Activated T-cell treated with anti-CD3 and anti-CD28 coated beads, Interleukin-2, amount 50 U/mL, for 24 hours (primary cell): ENCODE data around the gene EXOC3.

ENCODE experiments used
- DNase-seq: peaks from one replicate; pipeline ENCODE4 v3.0.0-alpha.2; 2020
- H3K27ac Mint-ChIP-seq: 2 replicates; pipeline ENCODE4 v1.8.0; 2020; ENCODE audit warnings: mild to moderate bottlenecking, mixed read lengths
- H3K27me3 Mint-ChIP-seq: 2 replicates; pipeline ENCODE4 v1.8.0; 2020; ENCODE audit warnings: mixed read lengths
- H3K36me3 Mint-ChIP-seq: 2 replicates; pipeline ENCODE4 v1.8.0; 2020; ENCODE audit warnings: low read depth, mixed read lengths
- H3K4me1 Mint-ChIP-seq: 2 replicates; pipeline ENCODE4 v1.8.0; 2020; ENCODE audit warnings: low read depth, mixed read lengths
- H3K4me3 Mint-ChIP-seq: 2 replicates; pipeline ENCODE4 v1.8.0; 2020; ENCODE audit warnings: mild to moderate bottlenecking, moderate library complexity, mixed read lengths
- H3K9me3 Mint-ChIP-seq: 2 replicates; pipeline ENCODE4 v1.8.0; 2020; ENCODE audit warnings: mixed read lengths

EXOC3 gene

DNA sequence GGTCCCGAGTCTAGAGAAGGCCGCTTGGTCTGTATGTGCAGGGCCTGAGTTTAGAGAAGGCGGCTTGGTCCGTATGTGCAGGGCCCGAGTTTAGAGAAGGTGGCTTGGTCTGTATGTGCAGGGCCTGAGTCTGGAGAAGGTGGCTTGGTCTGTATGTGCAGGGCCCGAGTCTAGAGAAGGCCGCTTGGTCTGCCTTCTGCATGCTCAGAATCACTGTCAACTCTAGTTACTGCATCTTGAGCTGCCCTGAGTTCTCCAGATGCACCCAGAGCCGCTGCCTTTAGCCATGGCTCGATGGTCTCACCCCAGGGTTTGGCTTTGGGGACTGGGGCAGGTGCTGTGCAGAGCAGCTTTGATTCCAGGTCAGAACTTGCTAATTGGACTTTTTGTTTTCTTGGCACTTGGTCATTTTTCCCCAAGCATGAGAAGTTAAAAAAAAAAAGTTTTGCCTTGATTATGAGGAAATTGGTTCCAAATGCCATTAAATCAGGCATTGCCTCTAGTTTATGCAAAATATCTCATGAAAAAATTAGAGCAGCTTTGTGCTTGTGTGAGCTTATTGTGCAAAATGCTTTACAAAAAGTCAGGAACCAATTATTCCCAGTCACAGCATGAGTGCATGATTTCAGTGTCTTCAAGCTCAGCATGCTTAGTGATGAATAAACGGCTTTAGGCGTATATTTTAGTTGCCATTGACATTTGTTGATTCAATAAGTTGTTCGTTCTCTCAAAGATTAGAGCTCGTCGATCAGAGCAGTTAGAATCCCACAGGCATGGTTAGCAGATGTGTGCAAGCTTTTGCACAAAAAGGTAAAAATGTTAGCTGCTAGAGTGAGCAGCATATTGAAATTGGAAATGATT, 25.4 kb upstream of the EXOC3 start:
- DNase-seq: no peak
- Mint-ChIP-seq H3K27ac (no peak overlapping the region), H3K4me1 (peaks cover 16% of the 10 kb centered on the region), H3K4me3 (no peak overlapping the region), H3K9me3 (no peaks in the 10 kb centered on the region), H3K36me3 (peaks cover 11% of the 10 kb centered on the region), H3K27me3 (peaks cover 3% of the 10 kb centered on the region)

GRCh38 chr5:418162-419121, 24.5 kb upstream of the EXOC3 start:
- DNase-seq: no peak
- peaks cover 17% of the 10 kb centered on the region for H3K36me3 Mint-ChIP-seq
- peaks cover 20% of the 10 kb centered on the region for H3K4me1 Mint-ChIP-seq
- H3K27me3 Mint-ChIP-seq: peaks cover under 1% of the 10 kb centered on the region
- H3K4me3 Mint-ChIP-seq: no peak overlapping the region
- H3K27ac Mint-ChIP-seq: no peak overlapping the region
- no peaks in the 10 kb centered on the region for H3K9me3 Mint-ChIP-seq

DNA sequence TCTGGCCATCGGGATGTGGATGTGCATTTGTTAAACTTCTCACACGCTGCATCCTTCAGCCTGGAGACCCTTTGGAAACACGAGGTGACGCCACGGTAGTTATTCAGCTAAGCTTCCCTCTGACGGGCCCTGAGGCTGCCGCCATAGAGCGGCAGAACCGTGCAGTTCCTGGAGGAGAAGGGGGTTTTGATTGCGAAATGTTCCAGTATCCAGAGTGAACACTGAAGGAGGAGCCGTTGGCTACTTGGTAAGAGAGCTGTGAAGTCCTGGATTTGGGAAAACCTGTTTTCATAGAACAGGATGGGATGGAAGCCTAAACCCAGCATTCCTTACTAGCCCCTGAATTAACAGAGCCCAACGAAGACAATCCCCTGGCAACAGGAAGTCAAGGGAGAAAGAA, 23.0 kb upstream of the EXOC3 start:
- no peak for DNase-seq
- Mint-ChIP-seq H3K4me1 (peaks cover 25% of the 10 kb centered on the region), H3K9me3 (no peaks in the 10 kb centered on the region), H3K36me3 (peaks cover 19% of the 10 kb centered on the region), H3K27ac (no peak overlapping the region), H3K27me3 (no peaks in the 10 kb centered on the region), H3K4me3 (no peak overlapping the region)

- no peak for DNase-seq
Measured at GRCh38 chr5:420632-421286, 22.2 kb upstream of the EXOC3 start.

DNA sequence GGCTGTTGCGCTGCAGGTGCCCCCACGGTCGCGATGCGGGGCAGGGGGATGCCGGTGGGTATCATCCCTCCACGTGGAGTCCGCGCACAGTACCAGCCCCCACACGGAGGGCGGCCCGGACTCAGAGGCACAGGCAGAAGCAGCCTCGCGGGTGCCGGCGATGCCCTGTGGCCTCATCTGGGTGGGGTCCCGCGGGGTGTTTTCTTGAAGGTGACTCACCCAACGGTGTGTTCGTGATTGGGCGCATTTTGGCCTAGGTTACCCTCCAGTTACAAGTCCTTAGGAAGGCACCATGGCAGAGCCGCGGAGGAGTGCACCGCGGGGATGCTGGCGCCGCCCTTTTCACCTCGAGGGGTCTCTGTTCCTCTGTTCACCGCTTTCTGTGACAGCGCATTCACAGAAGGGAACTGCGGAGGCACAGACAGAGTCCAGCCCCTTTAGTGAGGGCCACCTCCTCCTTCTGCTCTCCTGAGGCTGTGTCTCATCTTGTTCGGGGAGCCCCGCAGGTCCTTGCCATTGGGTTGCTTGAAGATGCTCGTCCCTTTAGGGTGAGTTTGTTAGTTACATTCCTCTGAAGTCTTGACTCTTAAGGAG, 21.6 kb upstream of the EXOC3 start:
- no peak for DNase-seq
- Mint-ChIP-seq H3K36me3 (peaks cover 19% of the 10 kb centered on the region), H3K27me3 (peaks cover 4% of the 10 kb centered on the region), H3K9me3 (no peaks in the 10 kb centered on the region), H3K27ac (no peak overlapping the region), H3K4me1 (peaks cover 23% of the 10 kb centered on the region), H3K4me3 (no peak overlapping the region)

More at GRCh38 chr5:420632-421286, 22.2 kb upstream of the EXOC3 start:
- H3K27me3 Mint-ChIP-seq: no peaks in the 10 kb centered on the region
- H3K4me1 Mint-ChIP-seq: peaks cover 28% of the 10 kb centered on the region
- H3K9me3 Mint-ChIP-seq: no peaks in the 10 kb centered on the region
- no peak overlapping the region for H3K4me3 Mint-ChIP-seq
- H3K36me3 Mint-ChIP-seq: peaks cover 19% of the 10 kb centered on the region
- no peak overlapping the region for H3K27ac Mint-ChIP-seq

DNA sequence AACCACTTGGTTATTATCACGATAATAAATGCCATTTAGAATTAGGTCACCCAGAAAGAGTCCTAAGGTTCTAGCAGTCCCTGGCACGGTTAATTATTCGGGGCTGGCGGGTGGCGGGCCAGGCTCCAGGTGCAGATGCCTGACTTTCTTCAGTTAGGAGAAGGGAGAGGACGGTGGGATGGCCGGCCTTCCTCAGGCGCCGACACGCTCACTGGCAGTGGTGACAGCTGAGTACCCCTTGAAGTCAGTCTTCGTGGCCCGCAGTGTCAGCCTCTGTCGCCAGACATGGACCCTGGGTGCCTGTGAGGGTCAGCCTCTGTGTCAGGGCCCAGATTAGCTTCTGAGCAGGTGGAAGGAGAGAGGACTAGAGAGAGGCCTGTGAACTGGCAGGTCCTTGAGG, 21.1 kb upstream of the EXOC3 start:
- H3K4me1 Mint-ChIP-seq: peaks cover 19% of the 10 kb centered on the region
- H3K36me3 Mint-ChIP-seq: peaks cover 19% of the 10 kb centered on the region
- H3K27ac Mint-ChIP-seq: no peak overlapping the region
- H3K4me3 Mint-ChIP-seq: no peak overlapping the region
- H3K9me3 Mint-ChIP-seq: no peaks in the 10 kb centered on the region
- peaks cover 4% of the 10 kb centered on the region for H3K27me3 Mint-ChIP-seq
- DNase-seq: no peak

DNA sequence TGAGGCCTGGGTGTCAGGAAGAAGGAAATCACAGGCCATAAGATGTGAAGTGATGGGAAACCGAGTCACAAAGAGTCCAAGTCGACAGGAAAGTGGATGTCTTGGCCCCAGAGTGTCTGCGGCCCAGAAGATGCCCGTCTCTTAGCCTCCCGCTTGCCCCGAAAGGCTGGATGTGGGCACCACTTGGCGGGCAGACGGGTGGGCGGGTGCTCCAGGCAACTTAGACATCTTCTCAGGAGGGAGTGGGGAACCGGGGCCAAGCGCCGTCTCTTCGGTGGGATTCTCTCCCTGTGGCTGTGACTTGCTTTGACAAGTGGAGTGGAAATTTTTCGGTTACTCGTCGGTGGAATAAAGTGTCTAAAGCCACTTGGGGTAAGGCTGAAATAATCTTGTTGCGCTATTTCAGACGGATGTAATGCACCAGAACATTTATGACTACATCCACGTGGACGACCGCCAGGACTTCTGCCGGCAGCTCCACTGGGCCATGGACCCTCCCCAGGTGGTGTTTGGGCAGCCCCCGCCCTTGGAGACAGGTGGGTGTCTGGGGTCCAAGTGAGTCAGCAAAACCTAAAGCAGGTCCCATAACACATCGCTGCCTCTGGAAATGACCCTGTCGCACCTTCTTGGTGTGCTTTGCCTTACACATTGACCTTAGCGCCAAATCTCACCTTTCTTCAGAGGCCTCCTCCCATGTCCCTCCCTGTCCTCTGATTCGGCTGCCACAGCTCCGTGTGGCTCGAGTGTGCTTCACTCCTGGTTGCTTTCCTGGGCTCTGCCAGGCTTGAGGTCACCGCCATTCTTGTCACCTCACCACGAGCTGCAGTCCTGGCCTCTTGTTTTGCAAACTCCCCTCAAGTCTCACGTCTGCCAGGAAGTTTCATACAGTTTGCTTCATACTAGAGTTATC, 20.4 kb upstream of the EXOC3 start:
- Mint-ChIP-seq H3K4me3 (no peak overlapping the region), H3K36me3 (peaks cover 19% of the 10 kb centered on the region), H3K9me3 (no peaks in the 10 kb centered on the region), H3K4me1 (peaks cover 19% of the 10 kb centered on the region), H3K27me3 (peaks cover 4% of the 10 kb centered on the region), H3K27ac (peak overlapping the region; percentile 72)
- DNase-seq: no peak

DNA sequence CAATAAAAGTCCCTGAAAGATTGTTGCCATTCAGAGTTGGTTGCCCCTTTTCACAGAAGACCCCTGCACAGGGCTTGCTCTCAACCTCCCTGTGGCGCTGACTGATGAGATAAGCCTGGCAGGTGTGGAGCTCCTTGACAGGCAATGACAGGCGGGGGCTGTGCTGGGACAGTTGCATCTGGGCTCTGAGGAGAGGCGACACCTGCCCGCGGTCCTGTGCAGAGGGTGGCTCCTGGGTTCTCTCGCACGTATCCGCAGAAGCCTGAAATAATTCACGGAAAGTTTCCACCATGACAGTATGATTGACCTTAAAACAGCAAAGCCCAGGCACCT, 19.8 kb upstream of the EXOC3 start:
- Mint-ChIP-seq H3K36me3 (peaks cover 24% of the 10 kb centered on the region), H3K9me3 (no peaks in the 10 kb centered on the region), H3K4me3 (no peak overlapping the region), H3K27me3 (peaks cover 4% of the 10 kb centered on the region), H3K27ac (peak overlapping the region; percentile 72), H3K4me1 (peaks cover 23% of the 10 kb centered on the region)
- DNase-seq: no peak

DNA sequence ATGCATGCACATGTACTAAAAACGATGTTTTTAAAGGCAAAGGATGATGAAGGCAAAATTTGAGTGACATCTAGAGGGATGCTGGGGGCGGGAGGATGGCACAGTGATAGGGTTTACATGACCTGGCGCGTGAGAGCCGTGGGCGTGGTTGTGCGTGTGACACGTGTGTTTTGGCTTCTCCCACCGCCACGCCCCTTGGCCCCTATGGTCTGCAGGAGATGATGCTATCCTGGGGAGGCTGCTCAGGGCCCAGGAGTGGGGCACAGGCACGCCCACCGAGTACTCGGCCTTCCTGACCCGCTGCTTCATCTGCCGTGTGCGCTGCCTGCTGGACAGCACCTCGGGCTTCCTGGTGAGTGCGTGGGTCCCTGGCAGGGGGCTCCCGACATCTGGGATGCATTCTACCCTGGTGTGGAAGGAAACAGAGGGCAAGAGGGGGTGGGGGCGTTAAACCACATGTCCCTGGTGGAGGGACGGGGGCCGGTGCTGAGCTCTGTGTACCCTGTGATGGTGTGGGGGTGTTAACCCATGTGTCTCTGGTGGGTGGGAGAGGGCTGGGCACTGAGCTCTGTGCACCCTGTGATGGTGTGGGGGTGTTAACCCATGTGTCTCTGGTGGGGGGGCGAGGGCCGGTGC, 19.2 kb upstream of the EXOC3 start:
- Mint-ChIP-seq H3K36me3 (peaks cover 23% of the 10 kb centered on the region), H3K9me3 (no peaks in the 10 kb centered on the region), H3K4me1 (peaks cover 23% of the 10 kb centered on the region), H3K27me3 (peaks cover 4% of the 10 kb centered on the region), H3K4me3 (no peak overlapping the region), H3K27ac (peak overlapping the region; percentile 72)
- DNase-seq: peak; percentile 28

- H3K27me3 Mint-ChIP-seq: peaks cover 4% of the 10 kb centered on the region
- no peaks in the 10 kb centered on the region for H3K9me3 Mint-ChIP-seq
- peak overlapping the region; percentile 26 for H3K27ac Mint-ChIP-seq
- no peak overlapping the region for H3K4me3 Mint-ChIP-seq
- peaks cover 26% of the 10 kb centered on the region for H3K36me3 Mint-ChIP-seq
- H3K4me1 Mint-ChIP-seq: peaks cover 24% of the 10 kb centered on the region
- DNase-seq: peak; percentile 29
Measured at GRCh38 chr5:424301-425110, 18.5 kb upstream of the EXOC3 start.

DNA sequence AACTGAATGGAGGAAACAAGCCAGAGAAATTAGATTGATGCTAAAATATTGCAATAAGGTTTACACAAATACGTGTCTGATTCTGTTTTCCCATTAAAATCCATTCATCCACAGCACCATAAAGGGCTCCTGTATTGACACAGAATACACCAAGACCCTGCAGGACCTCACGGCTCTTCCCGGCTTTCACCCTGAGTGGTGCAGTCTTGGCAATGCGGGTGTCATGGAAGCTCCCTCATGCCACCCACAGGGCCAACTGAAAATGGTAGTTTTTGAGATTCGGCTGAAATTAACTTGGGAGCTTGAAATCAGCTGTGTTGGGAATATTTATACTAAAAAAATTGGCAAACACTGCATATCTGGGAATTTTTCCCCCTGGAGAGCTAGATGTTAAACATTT, 17.3 kb upstream of the EXOC3 start:
- DNase-seq: peak; percentile 37
- Mint-ChIP-seq H3K9me3 (no peaks in the 10 kb centered on the region), H3K36me3 (peaks cover 24% of the 10 kb centered on the region), H3K4me1 (peaks cover 26% of the 10 kb centered on the region), H3K27me3 (peaks cover 7% of the 10 kb centered on the region), H3K27ac (no peak overlapping the region), H3K4me3 (no peak overlapping the region)

DNA sequence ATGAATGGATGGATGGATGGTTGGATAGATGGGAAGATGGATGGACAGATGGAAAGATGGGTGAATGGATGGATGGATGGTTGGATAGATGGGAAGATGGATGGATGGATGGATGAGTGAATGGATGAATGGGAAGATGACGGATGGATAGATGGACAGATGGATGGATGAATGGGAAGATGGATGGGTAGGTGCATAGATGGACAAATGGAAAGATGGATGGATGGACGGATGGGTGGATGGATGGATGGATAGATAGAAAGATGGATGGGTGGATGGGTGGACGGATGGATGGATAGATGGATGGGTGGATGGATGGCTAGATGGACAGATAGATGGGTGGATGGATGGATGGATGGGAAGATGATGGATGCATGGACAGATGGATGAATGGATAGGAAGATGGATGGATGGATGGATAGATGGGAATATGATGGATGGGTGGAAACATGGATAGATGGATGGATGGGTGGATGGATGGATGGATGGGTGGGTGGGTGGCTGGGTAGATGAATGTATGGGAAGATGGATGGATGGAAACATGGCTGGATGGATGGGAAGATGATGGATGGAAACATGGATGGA, 16.5 kb upstream of the EXOC3 start:
- H3K4me1 Mint-ChIP-seq: peaks cover 28% of the 10 kb centered on the region
- peaks cover 7% of the 10 kb centered on the region for H3K27me3 Mint-ChIP-seq
- H3K27ac Mint-ChIP-seq: peak overlapping the region; percentile 12
- H3K36me3 Mint-ChIP-seq: peaks cover 24% of the 10 kb centered on the region
- no peaks in the 10 kb centered on the region for H3K9me3 Mint-ChIP-seq
- H3K4me3 Mint-ChIP-seq: no peak overlapping the region
- no peak for DNase-seq
